Skin of body (tissue), 2 donors: ENCODE results near the gene MKI67. TPM values are rescaled to one million over a fixed set of nuclear protein-coding genes. Genes with fewer than 3 reads are reported as not detected.

Experiments used
- DNase-seq: peaks from one replicate; lab custom pipeline; 2025; lab: John Stamatoyannopoulos, UW
- total RNA-seq: library from RNA; depleted of rRNA; stranded (reverse); fragments of >200 nt; gene quantifications from one replicate; pipeline ENCODE4 v1.2.3, GENCODE V29; 2014

The MKI67 gene
- total RNA-seq, 1 donor from 2014 or later: 15.4 TPM

DNA sequence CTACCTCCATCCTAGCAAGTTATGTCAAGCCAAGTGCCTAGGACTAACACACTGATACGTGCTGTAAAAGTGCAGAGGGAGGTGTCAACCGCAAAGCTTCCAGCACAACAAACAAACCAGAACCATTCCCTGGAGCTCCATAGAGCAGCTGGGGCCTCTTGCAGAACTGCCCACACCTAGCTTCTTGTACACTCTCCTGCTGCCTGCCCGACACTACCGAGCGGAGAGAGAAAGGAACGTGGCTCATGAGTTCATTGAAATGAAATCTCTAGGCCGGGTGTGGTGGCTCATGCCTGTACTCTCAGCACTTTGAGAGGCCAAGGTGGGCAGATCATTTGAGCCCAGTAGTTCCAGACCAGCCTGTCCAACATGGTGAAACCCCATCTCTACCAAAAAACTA is 73.5 kb downstream of the MKI67 start:
- DNase-seq: no peak

DNA sequence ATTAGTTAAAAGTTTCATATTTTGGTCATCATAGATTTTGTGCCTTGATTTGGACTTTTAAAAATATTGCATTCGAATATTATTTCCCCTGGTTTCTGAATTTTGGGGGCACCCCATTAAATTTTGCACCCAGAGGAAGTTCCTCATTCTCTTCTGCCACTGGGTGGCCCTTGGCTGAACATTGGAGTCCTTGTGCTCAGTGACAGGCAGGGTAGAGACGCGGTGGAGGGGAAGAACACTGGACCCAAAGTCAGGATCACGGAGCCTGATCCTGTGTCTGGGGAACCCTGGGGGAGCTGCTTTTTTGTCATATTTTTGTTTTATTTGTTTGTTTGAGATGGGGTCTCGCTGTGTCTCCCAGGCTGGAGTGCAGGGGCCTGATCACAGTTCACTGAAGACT is 74.7 kb downstream of the MKI67 start:
- no peak for DNase-seq

DNA sequence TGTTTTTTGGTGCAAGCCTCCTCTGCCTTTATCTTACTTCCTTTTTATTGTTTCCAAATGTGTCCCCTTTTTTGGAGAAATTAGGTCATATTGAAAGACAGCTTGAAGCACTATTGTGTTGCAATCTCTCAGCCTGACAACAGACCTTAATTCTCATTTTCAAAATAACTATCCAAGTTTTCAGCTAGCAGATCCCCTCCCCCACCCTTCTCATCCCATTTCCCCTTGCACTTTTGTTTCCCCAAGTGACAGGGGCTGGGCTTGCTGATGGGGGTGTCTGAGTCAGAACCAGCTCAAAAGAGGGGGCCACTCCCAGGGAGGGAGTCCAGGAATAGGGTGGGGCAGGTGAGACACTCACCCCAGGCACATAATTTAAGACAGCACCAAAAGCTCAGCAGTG is 75.3 kb downstream of the MKI67 start:
- DNase-seq: peak; percentile 53

DNA sequence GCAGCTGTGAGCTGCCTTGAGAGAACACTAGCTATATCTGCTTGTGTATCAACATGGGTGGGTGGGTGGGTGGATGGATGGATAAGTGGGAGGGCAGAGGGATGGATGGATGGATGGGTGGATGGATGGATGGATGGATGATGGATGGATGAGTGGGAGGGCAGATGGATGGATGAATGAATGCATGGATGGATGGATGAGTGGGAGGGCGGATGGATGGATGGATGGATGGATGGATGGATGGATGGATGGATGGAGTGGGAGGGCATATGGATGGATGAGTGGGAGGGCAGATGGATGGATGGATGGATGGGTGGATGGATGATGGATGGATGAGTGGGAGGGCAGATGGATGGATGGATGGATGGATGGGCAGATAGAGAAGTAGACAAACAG is 76.1 kb downstream of the MKI67 start:
- DNase-seq: no peak

DNA sequence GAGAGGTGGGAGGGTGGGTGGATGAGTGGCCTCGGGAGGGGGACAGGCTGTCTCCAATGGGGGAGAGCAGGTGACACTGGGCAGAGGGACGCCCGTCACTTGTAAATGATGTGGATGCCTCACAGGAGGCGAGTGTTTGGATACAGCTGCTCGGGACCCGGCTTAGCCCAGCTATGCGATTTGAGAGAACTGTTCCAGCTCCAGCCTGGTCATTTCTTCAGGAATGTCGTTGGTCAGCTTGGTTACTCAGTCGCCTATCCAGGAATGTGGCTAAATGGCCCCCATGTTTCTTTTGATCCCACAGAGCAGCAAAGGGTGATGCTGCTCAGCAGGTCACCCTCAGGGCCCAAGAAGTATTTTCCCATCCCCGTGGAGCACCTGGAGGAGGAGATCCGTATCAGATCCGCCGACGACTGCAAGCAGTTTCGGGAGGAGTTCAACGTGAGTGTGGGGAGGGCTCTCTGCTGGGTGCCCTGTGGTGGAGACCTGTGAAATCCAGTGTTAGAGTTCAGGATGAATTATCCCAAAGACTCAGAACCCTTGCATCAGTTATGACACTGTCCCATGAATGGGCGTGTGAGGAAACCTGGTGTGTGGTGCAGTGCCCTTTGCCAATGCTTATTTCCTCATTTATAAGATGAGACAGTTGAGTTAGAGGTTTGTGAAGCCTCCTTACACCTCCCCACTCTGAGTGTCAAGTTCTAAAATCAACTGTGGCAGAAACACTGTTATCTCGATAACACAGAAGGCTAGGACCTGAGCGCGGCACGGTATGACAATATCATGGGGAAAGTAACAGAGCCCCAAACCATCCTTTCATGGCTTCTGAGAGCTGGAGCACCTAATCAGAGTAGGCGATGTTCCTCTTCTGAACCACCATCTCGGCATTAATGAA is 76.8 kb downstream of the MKI67 start:
- no peak for DNase-seq

GRCh38 chr10:128048819-128049210 is 77.4 kb downstream of the MKI67 start:
- no peak for DNase-seq

DNA sequence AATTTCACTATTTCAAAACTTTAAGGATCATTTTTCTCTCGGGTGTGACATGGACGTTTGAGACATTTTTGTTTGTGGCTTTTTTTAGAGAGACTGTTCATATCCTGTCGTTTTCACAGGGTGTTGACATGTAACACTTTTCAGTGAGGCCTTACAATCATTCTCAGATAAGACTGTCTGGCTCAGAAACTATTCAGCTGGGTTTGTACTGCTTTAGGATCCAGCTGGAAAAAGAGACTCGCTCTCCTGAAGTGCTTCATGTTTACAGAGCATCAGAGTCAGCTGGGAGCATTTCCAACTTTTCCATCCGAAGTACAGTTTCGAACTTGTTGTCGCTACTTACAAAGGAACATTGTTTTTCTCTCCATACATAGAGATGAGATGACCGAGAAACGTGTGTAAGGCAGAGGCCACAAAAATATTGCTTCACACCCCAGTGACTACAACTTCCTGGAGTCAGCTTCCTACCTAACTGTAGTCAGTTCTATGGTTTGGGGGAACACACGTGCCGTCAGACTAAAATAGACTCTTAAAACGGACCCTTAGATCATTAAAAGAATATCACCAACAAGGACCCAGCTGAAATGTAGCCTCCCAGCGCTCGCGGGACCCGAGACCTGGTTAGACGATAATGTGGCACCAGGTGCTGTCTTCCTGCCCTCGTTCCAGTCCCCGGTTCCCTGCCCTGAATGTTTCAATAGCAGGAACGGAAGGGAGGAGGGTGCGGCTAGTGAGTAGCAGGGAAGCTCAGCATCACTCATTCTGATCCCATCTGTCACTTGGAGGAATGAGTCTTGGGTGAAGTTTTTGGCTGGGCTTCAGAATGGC is 78.0 kb downstream of the MKI67 start:
- DNase-seq: peak; percentile 72

DNA sequence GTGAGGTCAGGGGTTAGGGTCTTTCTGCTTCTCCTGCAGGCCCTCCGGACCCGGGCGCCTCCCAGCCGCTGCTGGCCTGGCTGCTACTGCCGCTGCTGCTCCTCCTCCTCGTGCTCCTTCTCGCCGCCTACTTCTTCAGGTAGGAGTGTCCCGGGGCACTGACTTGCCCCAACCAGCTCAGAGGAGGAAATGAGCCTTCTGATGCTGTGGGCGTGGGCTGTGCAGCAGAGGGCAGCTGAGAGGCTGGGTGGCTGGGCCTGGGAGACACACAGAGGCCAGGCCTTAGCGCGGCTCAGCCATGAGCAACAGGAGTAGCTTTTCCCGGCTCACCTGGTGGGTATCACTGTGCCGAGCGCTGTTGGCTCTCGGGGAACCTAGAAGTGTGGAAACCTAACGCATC is 78.9 kb downstream of the MKI67 start:
- DNase-seq: peak; percentile 16

GRCh38 chr10:128046953-128047290 is 79.3 kb downstream of the MKI67 start:
- DNase-seq: no peak

Other genes with a start within 250 kb of the MKI67 start
- gene CLRN3, start 233.5 kb downstream of the MKI67 start, total RNA-seq: 0.39 TPM
- 15.9 TPM for gene PTPRE, start 219.3 kb downstream of the MKI67 start, total RNA-seq